ENCODE measurements around the gene ATP6V1G3.
"Not testable (repeated sequence)": the region's sequence is repeated elsewhere in the genome, so short reads cannot be mapped to it uniquely, and the experiment has no call there.

Gene ATP6V1G3

DNA sequence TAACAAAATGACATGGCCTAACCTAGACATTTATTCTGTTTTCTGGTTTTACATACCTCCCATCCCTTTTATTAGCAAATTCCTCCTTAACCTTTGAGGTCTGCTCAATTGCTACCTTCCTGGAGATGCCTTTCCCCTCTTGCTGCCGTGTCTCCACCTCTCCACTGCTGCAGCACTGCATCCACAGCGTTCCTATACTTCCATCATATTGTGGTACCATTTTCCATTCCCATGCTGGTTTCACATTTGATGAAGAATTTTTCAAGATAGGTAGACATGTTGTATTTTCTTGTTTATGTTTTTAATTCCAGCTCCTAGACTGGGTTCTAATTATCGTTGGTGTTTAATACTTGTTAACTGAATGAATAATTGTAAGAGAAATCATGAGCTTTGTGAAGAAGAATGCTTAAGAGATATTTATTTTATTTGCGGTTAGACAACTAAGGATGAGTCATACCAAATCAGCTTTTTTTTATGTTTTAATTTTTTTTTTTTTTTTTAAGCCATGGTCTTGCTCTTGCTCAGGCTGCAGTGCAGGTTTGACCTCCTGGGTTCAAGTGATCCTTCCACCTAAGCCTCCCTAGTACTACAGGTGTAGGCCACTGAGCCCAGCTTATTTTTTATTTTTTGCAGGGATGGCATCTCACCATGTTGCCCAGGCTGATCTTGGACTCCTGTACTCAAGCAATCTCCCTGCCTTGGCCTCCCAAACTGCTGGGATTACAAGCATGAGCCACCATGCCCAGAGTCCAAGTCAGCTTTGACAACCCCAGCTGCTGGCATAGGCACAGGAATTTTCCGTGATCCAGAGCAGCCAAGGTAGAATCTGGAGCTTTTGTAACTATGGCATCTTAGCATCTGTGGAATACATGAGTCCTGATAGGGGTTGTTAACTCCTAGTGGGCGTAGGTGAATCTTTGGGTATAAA is 44.0 kb downstream of the ATP6V1G3 start:
- DNase-seq (ENCODE audit: low read depth in 2 of 2): no peak

DNA sequence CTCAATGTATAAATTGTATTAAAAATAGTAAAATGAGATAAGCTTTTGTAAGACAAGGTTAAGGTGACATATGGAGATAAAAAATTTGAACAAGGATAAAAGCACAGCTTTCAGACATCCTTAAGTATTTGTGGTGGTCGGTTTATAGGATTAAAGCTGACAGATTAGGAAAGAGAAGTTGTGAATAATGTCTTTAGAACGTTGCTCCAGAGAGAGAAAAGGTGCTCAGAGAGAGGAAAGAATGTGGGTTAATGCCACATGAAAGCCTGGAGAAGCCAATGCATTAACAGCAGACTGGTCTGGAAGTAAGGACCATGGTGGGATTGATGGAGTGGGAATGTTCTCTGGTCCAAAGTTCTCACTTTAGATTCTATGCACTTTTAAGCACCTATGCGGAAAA is 44.8 kb downstream of the ATP6V1G3 start:
- DNase-seq (ENCODE audit: low read depth in 2 of 2): no peak

DNA sequence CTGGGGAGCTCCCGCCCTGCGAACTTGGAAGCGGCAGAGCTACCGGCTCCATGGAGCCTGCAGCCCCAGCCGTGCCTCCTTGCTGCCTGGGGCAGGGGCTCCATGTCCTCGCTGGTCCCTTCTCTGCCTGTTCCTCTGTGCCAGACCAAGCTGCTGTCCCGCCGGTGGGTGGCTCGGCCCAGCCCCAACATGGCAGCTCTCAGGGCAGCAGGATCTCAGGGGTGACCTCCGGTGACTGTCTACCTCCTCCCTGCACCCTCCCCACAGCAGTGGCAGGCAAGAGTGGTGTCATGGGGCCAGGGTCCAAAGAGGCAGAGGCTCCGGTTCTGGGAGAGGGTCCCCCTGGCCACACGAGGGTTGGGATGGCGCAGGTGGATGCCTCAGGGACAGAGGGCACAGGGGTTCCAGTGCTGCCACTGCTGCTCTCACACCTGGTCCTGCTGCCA is 45.8 kb downstream of the ATP6V1G3 start:
- DNase-seq (ENCODE audit: low read depth in 2 of 2): no peak

DNA sequence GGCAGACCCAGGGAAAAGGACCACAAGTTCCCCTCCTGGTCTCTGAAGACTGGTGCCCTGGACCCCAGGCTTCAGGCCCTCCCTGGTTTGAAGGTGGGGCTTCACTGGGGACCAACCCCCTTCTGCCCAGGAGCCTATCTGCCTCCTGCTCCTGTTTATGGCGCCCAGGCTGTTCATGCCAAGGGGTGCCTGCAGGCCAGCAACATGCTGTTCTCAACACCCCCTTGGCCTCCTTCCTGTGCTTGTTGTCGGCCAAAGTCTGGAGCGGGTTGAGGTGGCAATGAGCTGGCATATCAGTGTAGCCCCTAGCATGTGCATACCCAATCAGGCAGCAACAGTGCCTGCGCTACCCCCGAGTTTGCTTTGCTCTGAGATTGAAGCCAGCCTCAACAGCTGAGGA is 46.3 kb downstream of the ATP6V1G3 start:
- no peak for DNase-seq (ENCODE audit: low read depth in 2 of 2)

DNA sequence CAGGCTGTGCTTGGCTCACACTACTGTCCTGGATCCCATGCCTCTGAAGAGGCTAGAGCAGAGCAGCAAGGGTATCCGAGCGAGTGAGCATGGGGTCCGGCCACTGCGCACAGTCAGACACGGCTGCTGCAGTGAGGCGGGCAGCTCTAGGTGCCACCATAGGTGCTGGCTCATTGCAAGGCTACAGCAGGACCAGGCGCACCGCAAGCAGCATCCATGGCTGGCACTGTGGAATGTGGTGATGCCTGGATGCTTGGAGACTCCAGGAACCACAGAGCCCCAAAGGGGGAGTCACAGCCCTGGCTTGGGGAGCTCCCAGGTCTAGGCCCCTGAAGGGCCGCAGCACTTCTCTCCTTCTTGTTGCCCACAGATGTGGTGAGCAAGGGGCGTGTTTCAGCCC is 47.2 kb downstream of the ATP6V1G3 start:
- no peak for DNase-seq (ENCODE audit: low read depth in 2 of 2)

DNA sequence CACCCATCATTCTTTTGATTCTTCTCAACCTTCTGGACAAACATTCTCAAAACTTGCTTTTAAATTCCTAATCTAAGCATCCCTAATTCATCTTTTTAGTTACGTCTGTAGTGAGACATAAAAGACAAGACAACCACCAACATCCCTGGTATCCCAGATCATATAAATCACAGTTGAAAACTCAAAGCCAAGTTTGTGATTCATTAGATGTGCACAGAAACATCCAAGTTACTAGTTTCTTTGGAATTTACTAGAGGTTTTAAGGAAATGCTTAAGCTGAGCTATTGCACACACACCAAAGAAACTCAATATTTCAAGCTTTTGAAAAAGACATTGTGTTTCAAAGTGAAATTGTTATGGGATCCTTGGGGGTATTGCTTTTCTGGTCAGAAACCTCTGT is 47.6 kb downstream of the ATP6V1G3 start:
- no peak for DNase-seq (ENCODE audit: low read depth in 2 of 2)

DNA sequence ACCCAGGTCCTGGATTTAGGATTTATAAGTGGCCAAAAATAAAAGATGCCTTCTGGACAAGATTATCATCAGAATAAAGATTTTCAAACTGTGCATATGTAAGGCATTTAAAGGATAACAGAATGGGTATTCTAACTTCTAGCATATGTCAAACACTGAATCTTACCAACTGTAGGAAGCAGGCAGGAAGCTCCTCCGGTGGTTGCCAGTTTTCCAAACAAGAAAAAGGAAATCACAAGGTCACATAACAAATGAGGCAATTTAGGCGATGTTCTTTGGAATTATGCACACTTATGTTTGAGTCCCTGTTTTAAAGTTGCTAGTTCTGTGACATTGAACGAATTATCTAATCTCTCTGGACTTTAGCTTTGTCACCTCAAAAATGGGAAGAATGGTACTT is 48.9 kb downstream of the ATP6V1G3 start:
- DNase-seq (ENCODE audit: low read depth in 2 of 2): no peak

DNA sequence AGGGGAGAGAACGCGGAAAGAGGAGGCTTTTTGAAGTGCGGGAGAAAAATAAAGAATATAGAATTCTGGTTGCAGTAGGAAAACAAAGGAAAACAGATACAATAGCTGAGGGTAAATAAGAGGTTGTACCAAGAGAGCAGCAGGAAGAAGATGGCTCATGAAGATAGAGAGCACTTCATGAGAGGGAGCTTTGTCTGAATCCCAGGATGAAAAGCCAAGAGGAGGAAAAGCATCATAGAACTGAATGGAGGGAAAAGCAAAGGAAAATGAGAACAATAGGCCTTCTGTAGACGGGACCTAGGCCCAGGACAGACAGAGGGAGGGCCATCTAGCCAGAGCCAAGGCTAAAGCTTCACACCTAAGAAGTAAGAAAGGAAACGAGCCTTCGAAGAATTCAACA is 49.5 kb downstream of the ATP6V1G3 start:
- no peak for DNase-seq (ENCODE audit: low read depth in 2 of 2)

DNA sequence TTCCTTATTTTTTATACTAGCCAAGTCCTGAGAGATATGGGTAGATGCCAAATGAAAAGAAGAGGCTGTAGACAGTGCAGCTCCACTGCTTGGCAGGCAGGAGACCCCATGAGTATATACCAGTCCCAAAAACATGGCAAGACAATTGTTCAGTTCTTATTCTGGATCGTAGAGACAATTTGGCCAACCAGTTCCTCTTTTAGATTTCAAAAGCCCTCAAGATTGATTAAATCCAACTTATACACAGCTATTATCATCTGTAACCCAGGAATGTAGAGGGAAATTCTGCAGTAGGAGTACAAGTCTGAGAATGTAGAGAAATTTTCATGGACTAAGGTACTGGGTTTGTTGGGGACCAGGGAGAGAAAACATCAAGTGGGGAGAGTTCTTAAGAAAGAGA is 50.3 kb downstream of the ATP6V1G3 start:
- DNase-seq (ENCODE audit: low read depth in 2 of 2): no peak

DNA sequence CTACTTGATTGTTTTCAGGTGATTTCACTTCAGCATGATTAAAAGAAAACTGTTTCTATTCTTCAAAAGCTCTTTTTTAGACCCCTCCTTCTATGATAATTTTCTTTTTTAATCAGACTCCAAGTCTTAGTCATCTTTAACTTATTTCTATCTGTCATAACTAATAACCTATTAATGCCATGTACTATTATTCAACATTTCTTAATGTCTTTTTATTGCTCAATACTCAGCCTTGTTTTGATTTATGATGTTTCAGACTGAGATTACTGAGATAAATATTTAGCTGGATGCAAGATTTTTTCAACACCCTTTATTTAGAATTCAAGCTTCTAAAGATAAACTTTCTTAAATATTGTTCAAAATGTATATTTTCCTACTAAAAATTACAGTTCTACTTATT is 53.6 kb downstream of the ATP6V1G3 start:
- DNase-seq (ENCODE audit: low read depth in 2 of 2): no peak

DNA sequence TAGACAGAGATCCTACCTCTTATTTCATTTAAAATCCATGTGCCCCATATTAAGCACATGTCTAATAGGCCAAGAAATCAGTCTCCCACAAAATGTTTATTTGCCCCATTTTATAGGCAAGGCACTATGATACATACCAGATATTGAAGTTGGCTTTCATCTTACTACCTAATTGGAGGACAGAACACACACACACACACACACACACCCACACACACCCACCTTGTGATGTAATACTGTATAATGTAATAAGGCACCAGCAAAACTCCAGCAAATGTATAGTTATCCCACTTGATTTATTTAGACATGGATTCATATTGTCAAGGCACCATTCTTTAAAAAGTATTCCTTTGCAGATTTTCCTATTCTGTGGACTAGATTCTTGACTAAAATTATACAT is 56.8 kb downstream of the ATP6V1G3 start:
- no peak for DNase-seq (ENCODE audit: low read depth in 2 of 2)

DNA sequence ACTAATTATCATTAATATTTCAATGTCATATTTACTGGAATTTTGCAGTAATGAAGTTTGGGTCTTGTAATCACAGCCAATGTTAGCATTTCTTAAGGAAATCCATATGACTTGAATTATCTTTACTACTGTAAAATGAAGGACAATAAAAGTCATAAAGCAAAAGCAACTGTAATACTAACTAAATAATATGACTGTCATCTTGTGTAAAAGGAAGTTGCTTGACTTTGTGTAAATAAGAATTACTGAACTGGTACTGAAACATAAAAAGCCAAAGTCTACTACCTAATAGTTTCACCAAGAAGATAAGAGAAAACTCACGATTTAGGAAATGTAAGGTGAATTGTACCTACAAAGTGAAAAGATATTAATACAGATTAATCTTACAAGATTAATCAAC is 57.5 kb downstream of the ATP6V1G3 start:
- no peak for DNase-seq (ENCODE audit: low read depth in 2 of 2)

DNA sequence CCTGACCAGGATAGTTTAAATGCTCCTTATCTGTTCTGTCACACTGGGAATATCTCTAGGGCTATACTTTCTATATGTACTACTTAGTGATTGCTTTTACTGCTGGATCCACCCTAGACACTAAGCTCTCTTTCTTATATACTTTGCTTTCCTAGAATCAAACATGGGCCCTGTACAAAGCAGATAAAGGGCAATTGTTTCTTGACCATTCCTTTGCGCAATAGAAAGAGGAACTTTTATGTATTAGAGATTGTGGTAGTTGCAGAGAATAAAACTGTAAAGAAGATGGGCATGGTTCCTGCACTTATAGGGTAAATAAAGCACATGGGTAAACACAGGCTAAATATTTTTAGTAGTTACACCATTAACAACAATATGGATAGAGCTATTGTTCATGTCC is 58.8 kb downstream of the ATP6V1G3 start:
- DNase-seq (ENCODE audit: low read depth in 2 of 2): no peak

DNA sequence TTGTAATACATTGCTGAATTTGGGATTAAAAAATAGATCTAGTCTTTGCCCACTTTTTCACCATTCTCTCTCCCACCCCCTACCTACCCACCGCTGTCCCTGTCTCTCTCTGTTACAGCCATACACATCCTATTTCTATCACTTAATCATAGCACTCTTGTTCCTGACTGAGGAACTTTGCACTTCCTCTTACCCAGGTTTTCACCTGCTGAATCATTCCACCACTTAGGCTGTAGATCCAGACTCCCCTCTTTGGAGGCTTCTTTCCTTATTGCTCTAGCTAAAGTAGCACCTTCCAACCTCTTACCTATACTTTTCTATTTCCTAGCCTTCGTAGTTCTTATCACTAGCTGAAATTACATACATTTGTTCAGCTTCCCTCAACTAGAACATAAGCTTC is 59.6 kb downstream of the ATP6V1G3 start:
- no peak for DNase-seq (ENCODE audit: low read depth in 2 of 2)

DNA sequence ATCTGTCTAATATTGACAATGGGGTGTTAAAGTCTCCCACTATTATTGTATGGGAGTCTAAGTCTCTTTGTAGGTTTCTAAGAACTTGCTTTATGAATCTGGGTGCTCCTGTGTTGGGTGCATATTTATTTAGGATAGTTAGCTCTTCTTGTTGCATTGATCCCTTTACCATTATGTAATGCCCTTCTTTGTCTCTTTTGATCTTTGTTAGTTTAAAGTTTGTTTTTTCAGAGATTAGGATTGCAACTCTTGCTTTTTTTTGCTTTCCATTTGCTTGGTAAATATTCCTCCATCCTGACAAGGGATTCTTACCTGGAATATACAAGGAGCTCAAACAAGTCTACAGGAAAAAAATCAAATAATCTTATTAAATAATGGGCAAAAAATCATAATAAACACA is 63.1 kb downstream of the ATP6V1G3 start:
- DNase-seq (ENCODE audit: low read depth in 2 of 2): not testable (repeated sequence)

Data from stimulated activated CD4-positive, alpha-beta T cell treated with anti-CD3 and anti-CD28 coated beads, Interleukin-12 subunit alpha, Interleukin-12 subunit beta, amount 100 ng/mL, for 24 hours (primary cell).